Activated naive CD8-positive, alpha-beta T cell treated with anti-CD3 and anti-CD28 coated beads, Interleukin-2, amount 50 U/mL, for 24 hours (primary cell): ENCODE data around the gene FGGY.
"Not testable (repeated sequence)": the region's sequence is repeated elsewhere in the genome, so short reads cannot be mapped to it uniquely, and the experiment has no call there.

Experiments
- ATAC-seq: fragments of 150-1000 bp; cut with Tn5 transposase; one replicate; pipeline ENCODE4 v1.10.0; 2021
- DNase-seq: peaks from one replicate; pipeline ENCODE4 v3.0.0; 2021
- H3K27ac Mint-ChIP-seq: one replicate; pipeline ENCODE4 v1.8.0; 2021; ENCODE audit warnings: mild to moderate bottlenecking, mixed read lengths
- H3K27me3 Mint-ChIP-seq: one replicate; pipeline ENCODE4 v1.8.0; 2021; ENCODE audit warnings: mixed read lengths
- H3K36me3 Mint-ChIP-seq: one replicate; pipeline ENCODE4 v1.8.0; 2021; ENCODE audit warnings: low read depth, mixed read lengths
- H3K4me1 Mint-ChIP-seq: one replicate; pipeline ENCODE4 v1.8.0; 2021; ENCODE audit warnings: mixed read lengths
- H3K4me3 Mint-ChIP-seq: one replicate; pipeline ENCODE4 v1.8.0; 2021; ENCODE audit warnings: mild to moderate bottlenecking, moderate library complexity, mixed read lengths
- H3K9me3 Mint-ChIP-seq: one replicate; pipeline ENCODE4 v1.8.0; 2021; ENCODE audit warnings: mixed read lengths

Gene FGGY

GRCh38 chr1:59561796-59562195, 264.9 kb downstream of the FGGY start:
- H3K4me3 Mint-ChIP-seq = no peak overlapping the region
- H3K27me3 Mint-ChIP-seq = no peaks in the 10 kb centered on the region
- H3K9me3 Mint-ChIP-seq = peaks cover 18% of the 10 kb centered on the region
- peaks cover 5% of the 10 kb centered on the region for H3K4me1 Mint-ChIP-seq
- peaks cover 17% of the 10 kb centered on the region for H3K36me3 Mint-ChIP-seq
- no peak for DNase-seq
- no peak for ATAC-seq
- H3K27ac Mint-ChIP-seq = no peak overlapping the region

- peaks cover 5% of the 10 kb centered on the region for H3K4me1 Mint-ChIP-seq
- H3K4me3 Mint-ChIP-seq = no peak overlapping the region
- no peaks in the 10 kb centered on the region for H3K36me3 Mint-ChIP-seq
- H3K9me3 Mint-ChIP-seq = no peaks in the 10 kb centered on the region
- no peak for DNase-seq
- no peak overlapping the region for H3K27ac Mint-ChIP-seq
- no peaks in the 10 kb centered on the region for H3K27me3 Mint-ChIP-seq
- no peak for ATAC-seq
These were observed 267.4 kb downstream of the FGGY start for GRCh38 chr1:59564192-59564891.

- H3K36me3 Mint-ChIP-seq = no peaks in the 10 kb centered on the region
- no peak overlapping the region for H3K4me3 Mint-ChIP-seq
- DNase-seq (no peak), ATAC-seq (no peak)
- H3K4me1 Mint-ChIP-seq = peaks cover 12% of the 10 kb centered on the region
- H3K9me3 Mint-ChIP-seq = no peaks in the 10 kb centered on the region
- H3K27me3 Mint-ChIP-seq = no peaks in the 10 kb centered on the region
- H3K27ac Mint-ChIP-seq = no peak overlapping the region
These were observed 268.9 kb downstream of the FGGY start for GRCh38 chr1:59565611-59566410.

- Mint-ChIP-seq H3K4me3 (no peak overlapping the region), H3K36me3 (no peaks in the 10 kb centered on the region), H3K27ac (no peak overlapping the region), H3K4me1 (peaks cover 18% of the 10 kb centered on the region), H3K27me3 (peaks cover 2% of the 10 kb centered on the region), H3K9me3 (no peaks in the 10 kb centered on the region)
- no peak for DNase-seq
- ATAC-seq = no peak
These were observed 271.5 kb downstream of the FGGY start for GRCh38 chr1:59568158-59568935.

GRCh38 chr1:59569198-59569597, 272.3 kb downstream of the FGGY start:
- peaks cover 2% of the 10 kb centered on the region for H3K27me3 Mint-ChIP-seq
- DNase-seq = no peak
- H3K27ac Mint-ChIP-seq = no peak overlapping the region
- peaks cover 18% of the 10 kb centered on the region for H3K4me1 Mint-ChIP-seq
- no peak for ATAC-seq
- peaks cover 5% of the 10 kb centered on the region for H3K36me3 Mint-ChIP-seq
- peaks cover 5% of the 10 kb centered on the region for H3K9me3 Mint-ChIP-seq
- no peak overlapping the region for H3K4me3 Mint-ChIP-seq

GRCh38 chr1:59570524-59570923, 273.6 kb downstream of the FGGY start:
- ATAC-seq (peak; percentile 68), DNase-seq (peak; percentile 8)
- Mint-ChIP-seq H3K9me3 (peaks cover 6% of the 10 kb centered on the region), H3K36me3 (peaks cover 7% of the 10 kb centered on the region), H3K4me3 (peak overlapping the region; percentile 10), H3K27me3 (peaks cover 2% of the 10 kb centered on the region), H3K4me1 (peaks cover 18% of the 10 kb centered on the region), H3K27ac (no peak overlapping the region)

GRCh38 chr1:59574085-59574484, 277.2 kb downstream of the FGGY start:
- peaks cover 10% of the 10 kb centered on the region for H3K36me3 Mint-ChIP-seq
- peaks cover 6% of the 10 kb centered on the region for H3K9me3 Mint-ChIP-seq
- peaks cover 2% of the 10 kb centered on the region for H3K27me3 Mint-ChIP-seq
- H3K4me3 Mint-ChIP-seq = no peak overlapping the region
- no peak overlapping the region for H3K27ac Mint-ChIP-seq
- ATAC-seq (no peak), DNase-seq (no peak)
- peaks cover 18% of the 10 kb centered on the region for H3K4me1 Mint-ChIP-seq

GRCh38 chr1:59577774-59578173, 280.9 kb downstream of the FGGY start:
- Mint-ChIP-seq H3K4me1 (no peaks in the 10 kb centered on the region), H3K36me3 (peaks cover 10% of the 10 kb centered on the region), H3K27ac (no peak overlapping the region), H3K27me3 (no peaks in the 10 kb centered on the region), H3K9me3 (peaks cover 6% of the 10 kb centered on the region), H3K4me3 (no peak overlapping the region)
- DNase-seq = no peak
- ATAC-seq = no peak

GRCh38 chr1:59579222-59579621, 282.3 kb downstream of the FGGY start:
- ATAC-seq = no peak
- H3K27ac Mint-ChIP-seq = no peak overlapping the region
- H3K4me3 Mint-ChIP-seq = no peak overlapping the region
- H3K27me3 Mint-ChIP-seq = no peaks in the 10 kb centered on the region
- no peaks in the 10 kb centered on the region for H3K4me1 Mint-ChIP-seq
- no peak for DNase-seq
- H3K36me3 Mint-ChIP-seq = peaks cover 9% of the 10 kb centered on the region
- peaks cover 3% of the 10 kb centered on the region for H3K9me3 Mint-ChIP-seq

- no peak for DNase-seq
- no peaks in the 10 kb centered on the region for H3K4me1 Mint-ChIP-seq
- H3K27ac Mint-ChIP-seq = no peak overlapping the region
- ATAC-seq = no peak
- H3K27me3 Mint-ChIP-seq = no peaks in the 10 kb centered on the region
- peaks cover 6% of the 10 kb centered on the region for H3K36me3 Mint-ChIP-seq
- H3K4me3 Mint-ChIP-seq = no peak overlapping the region
- peaks cover 3% of the 10 kb centered on the region for H3K9me3 Mint-ChIP-seq
These were observed 283.4 kb downstream of the FGGY start for GRCh38 chr1:59580257-59580656.

- DNase-seq, H3K9me3 Mint-ChIP-seq, ATAC-seq, H3K4me1 Mint-ChIP-seq, H3K27ac Mint-ChIP-seq, H3K27me3 Mint-ChIP-seq, H3K36me3 Mint-ChIP-seq, H3K4me3 Mint-ChIP-seq: not testable (repeated sequence)
These were observed 295.5 kb downstream of the FGGY start for GRCh38 chr1:59592410-59592809.

GRCh38 chr1:59592924-59593323, 296.0 kb downstream of the FGGY start:
- Mint-ChIP-seq H3K27me3 (no peaks in the 10 kb centered on the region), H3K4me3 (no peak overlapping the region), H3K9me3 (no peaks in the 10 kb centered on the region), H3K27ac (no peak overlapping the region), H3K36me3 (no peaks in the 10 kb centered on the region), H3K4me1 (peaks cover 3% of the 10 kb centered on the region)
- ATAC-seq (peak; percentile 59), DNase-seq (no peak)

- no peak overlapping the region for H3K4me3 Mint-ChIP-seq
These were observed 297.2 kb downstream of the FGGY start for GRCh38 chr1:59593798-59594790.

GRCh38 chr1:59595774-59596173, 298.9 kb downstream of the FGGY start:
- Mint-ChIP-seq H3K4me3 (no peak overlapping the region), H3K27ac (no peak overlapping the region), H3K36me3 (no peaks in the 10 kb centered on the region), H3K27me3 (no peaks in the 10 kb centered on the region), H3K4me1 (peaks cover 3% of the 10 kb centered on the region), H3K9me3 (no peaks in the 10 kb centered on the region)
- DNase-seq = no peak
- no peak for ATAC-seq

More at GRCh38 chr1:59593798-59594790, 297.2 kb downstream of the FGGY start:
- no peak overlapping the region for H3K27ac Mint-ChIP-seq
- H3K27me3 Mint-ChIP-seq = no peaks in the 10 kb centered on the region
- DNase-seq = no peak
- H3K36me3 Mint-ChIP-seq = no peaks in the 10 kb centered on the region
- no peak for ATAC-seq
- no peaks in the 10 kb centered on the region for H3K9me3 Mint-ChIP-seq
- peaks cover 3% of the 10 kb centered on the region for H3K4me1 Mint-ChIP-seq
